ENCODE measurements around the gene ICE1.

- TF ChIP-seq CTBP1 (IDR thresholded peaks at IDR 0.05; ENCODE audit: borderline replicate concordance) (no peak), POLR2A (conservative IDR thresholded peaks at IDR 0.05) (no peak), POU5F1 (IDR thresholded peaks at IDR 0.05; ENCODE audit: borderline replicate concordance, low read depth, low read length, partially characterized antibody) (no peak), RAD51 (IDR thresholded peaks at IDR 0.05; ENCODE audit: borderline replicate concordance, low read depth) (no peak), MAZ (CRISPR knock-in tag; conservative IDR thresholded peaks at IDR 0.05 in 1 of 2, IDR thresholded peaks at IDR 0.05 in 1 of 2) (no peak), ETV6 (IDR thresholded peaks at IDR 0.05; ENCODE audit: borderline replicate concordance in 1 of 2, low read depth in 2 of 2, low read length in 1 of 2) (no peak), ETV6 (CRISPR knock-in tag; IDR thresholded peaks at IDR 0.05; ENCODE audit: borderline replicate concordance) (no peak), FOXK2 (conservative IDR thresholded peaks at IDR 0.05 in 1 of 2, IDR thresholded peaks at IDR 0.05 in 1 of 2; ENCODE audit: low read depth in 2 of 2) (no peak), POLR2AphosphoS5 (IDR thresholded peaks at IDR 0.05; ENCODE audit: control insufficient read depth, insufficient read depth, low read depth, low read length) (no peak), ZNF551 (CRISPR knock-in tag; IDR thresholded peaks at IDR 0.05) (no peak)
- TF ChIP-seq, protein P1, sequence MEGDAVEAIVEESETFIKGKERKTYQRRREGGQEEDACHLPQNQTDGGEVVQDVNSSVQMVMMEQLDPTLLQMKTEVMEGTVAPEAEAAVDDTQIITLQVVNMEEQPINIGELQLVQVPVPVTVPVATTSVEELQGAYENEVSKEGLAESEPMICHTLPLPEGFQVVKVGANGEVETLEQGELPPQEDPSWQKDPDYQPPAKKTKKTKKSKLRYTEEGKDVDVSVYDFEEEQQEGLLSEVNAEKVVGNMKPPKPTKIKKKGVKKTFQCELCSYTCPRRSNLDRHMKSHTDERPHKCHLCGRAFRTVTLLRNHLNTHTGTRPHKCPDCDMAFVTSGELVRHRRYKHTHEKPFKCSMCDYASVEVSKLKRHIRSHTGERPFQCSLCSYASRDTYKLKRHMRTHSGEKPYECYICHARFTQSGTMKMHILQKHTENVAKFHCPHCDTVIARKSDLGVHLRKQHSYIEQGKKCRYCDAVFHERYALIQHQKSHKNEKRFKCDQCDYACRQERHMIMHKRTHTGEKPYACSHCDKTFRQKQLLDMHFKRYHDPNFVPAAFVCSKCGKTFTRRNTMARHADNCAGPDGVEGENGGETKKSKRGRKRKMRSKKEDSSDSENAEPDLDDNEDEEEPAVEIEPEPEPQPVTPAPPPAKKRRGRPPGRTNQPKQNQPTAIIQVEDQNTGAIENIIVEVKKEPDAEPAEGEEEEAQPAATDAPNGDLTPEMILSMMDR (IDR thresholded peaks at IDR 0.05 in 2 of 3, conservative IDR thresholded peaks at IDR 0.05 in 1 of 3; ENCODE audit: insufficient read depth in 2 of 3, low read depth in 1 of 3, low read length in 3 of 3), result no peak
- TF ChIP-seq, protein P2, sequence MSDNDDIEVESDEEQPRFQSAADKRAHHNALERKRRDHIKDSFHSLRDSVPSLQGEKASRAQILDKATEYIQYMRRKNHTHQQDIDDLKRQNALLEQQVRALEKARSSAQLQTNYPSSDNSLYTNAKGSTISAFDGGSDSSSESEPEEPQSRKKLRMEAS (CRISPR knock-in tag; IDR thresholded peaks at IDR 0.05), result no peak
Observed at GRCh38 chr5:5483350-5483749, 60.9 kb downstream of the ICE1 start.

All from K562 (cell line).